HepG2 (cell line): ENCODE results near the gene P3R3URF. TPM values are rescaled to one million over a fixed set of nuclear protein-coding genes. Genes with fewer than 3 reads are reported as not detected.

ENCODE experiments used
- ATAC-seq: fragments of 200-7000 bp; cut with Tn5 transposase; 3 replicates; pipeline ENCODE4 v1.9.1; 2020; ENCODE audit warnings: mild to moderate bottlenecking, moderate library complexity
- BruUV-seq: library from RNA; stranded (reverse); fragments of 400-500 nt; replicated peaks from 2 replicates; lab custom pipeline; 2021; lab: Mats Ljungman, UMichigan
- CTCF ChIA-PET: fragments of 300-600 bp; formaldehyde crosslinking; extraction: SDS; loops from one replicate; lab custom pipeline; 2021; ENCODE audit warnings: low total read pairs, inconsistent platforms, low intra/inter-chr PET ratio; lab: Yijun Ruan, JAX
- POLR2A ChIA-PET: fragments of 350-600 bp; sonication (Branson Sonifier 250); formaldehyde crosslinking; loops from one replicate; lab custom pipeline; 2020; ENCODE audit warnings: antibody characterized with exemption, inconsistent platforms; lab: Yijun Ruan, JAX
- DNase-seq: peaks from one replicate; pipeline ENCODE4 v3.0.0-alpha.2; 2015; ENCODE audit warnings: low spot score
- FAIRE-seq: peaks from 3 replicates; lab custom pipeline; 2011; peaks lifted over from hg19 to GRCh38; lab: Jason Lieb, UNC
- H2AFZ ChIP-seq: one replicate; pipeline ENCODE4 v1.6.1; 2011; ENCODE audit warnings: low read length, inconsistent platforms
- H3K27ac ChIP-seq: fragments of 300-600 bp; 3 replicates; pipeline ENCODE4 v1.8.0; 2011; ENCODE audit warnings: mixed run types, mild to moderate bottlenecking, mixed read lengths, low read length, inconsistent platforms; ENCODE audit not compliant: insufficient read depth; ENCODE audit errors: extremely low read length
- H3K27me3 ChIP-seq, 2 experiments: fragments of 200-600 bp in 1 of 2; 2 replicates in 1 of 2; 3 replicates in 1 of 2; pipeline versions ENCODE4 v1.6.0 to v1.8.0; 2011; ENCODE audit warnings: low read length in 2 of 2, mild to moderate bottlenecking in 2 of 2, moderate library complexity in 2 of 2, inconsistent platforms in 1 of 2; ENCODE audit not compliant: insufficient read depth in 2 of 2, control insufficient read depth in 1 of 2
- H3K36me3 ChIP-seq, 2 experiments: fragments of 200-600 bp in 1 of 2; replicated peaks in 1 of 2; 2 replicates in 1 of 2; 3 replicates in 1 of 2; pipeline versions ENCODE4 v1.5.1 to v1.8.0; 2011; ENCODE audit warnings: low read length in 2 of 2, inconsistent platforms in 1 of 2; ENCODE audit not compliant: insufficient read depth in 2 of 2, control insufficient read depth in 1 of 2
- H3K4me1 ChIP-seq: 2 replicates; pipeline ENCODE4 v1.5.1; 2012; ENCODE audit warnings: low read length, inconsistent platforms; ENCODE audit not compliant: insufficient read depth
- H3K4me2 ChIP-seq: 2 replicates; pipeline ENCODE4 v1.6.0; 2011; ENCODE audit warnings: low read depth, low read length, inconsistent platforms
- H3K4me3 ChIP-seq, 3 experiments: fragments of 200-600 bp in 1 of 3; sonication (generic), shearing (Covaris generic) in 1 of 3; replicated peaks in 1 of 3; 2 replicates each; pipeline ENCODE4 v1.5.1; 2011 to 2016; ENCODE audit warnings: low read length in 3 of 3, inconsistent platforms in 2 of 3, low read depth in 2 of 3, mild to moderate bottlenecking in 2 of 3, control low read depth in 1 of 3, mixed read lengths in 1 of 3; ENCODE audit not compliant: insufficient read depth in 1 of 3
- H3K79me2 ChIP-seq: one replicate; pipeline ENCODE4 v1.6.1; 2011; ENCODE audit warnings: low read length, inconsistent platforms; ENCODE audit not compliant: insufficient read depth
- H3K9ac ChIP-seq: 2 replicates; pipeline ENCODE4 v1.6.0; 2011; ENCODE audit warnings: mild to moderate bottlenecking, low read depth, low read length, inconsistent platforms; ENCODE audit not compliant: insufficient read depth
- H3K9me3 ChIP-seq: 2 replicates; pipeline ENCODE4 v1.5.1; 2012; ENCODE audit warnings: mild to moderate bottlenecking, low read length
- H4K20me1 ChIP-seq: 2 replicates; pipeline ENCODE4 v1.6.0; 2011; ENCODE audit warnings: inconsistent platforms, mild to moderate bottlenecking, low read length, moderate library complexity; ENCODE audit not compliant: insufficient read depth
- CENPBD1 ChIP-seq: sonication (generic); formaldehyde crosslinking; IDR thresholded peaks from 2 replicates; pipeline ENCODE4 v1.8.0; 2022; ENCODE audit warnings: missing genetic modification reagents, low read depth, mild to moderate bottlenecking, borderline replicate concordance
- EP300 ChIP-seq, 3 experiments: sonication (generic) in 1 of 3; formaldehyde crosslinking in 1 of 3; IDR thresholded peaks; 2 replicates each; pipeline versions ENCODE4 v1.5.1 to v1.6.1; 2011 to 2020; ENCODE audit warnings: low read depth in 2 of 3, low read length in 2 of 3, borderline replicate concordance in 1 of 3, improper control_type of control experiment in 1 of 3, mild to moderate bottlenecking in 1 of 3, missing genetic modification reagents in 1 of 3, moderate library complexity in 1 of 3
- FOXK1 ChIP-seq: sonication (generic); formaldehyde crosslinking; IDR thresholded peaks from 2 replicates; pipeline ENCODE4 v1.4.0; 2020; ENCODE audit warnings: low read depth, missing genetic modification reagents, borderline replicate concordance
- HNRNPK ChIP-seq: fragments of 200-400 bp; formaldehyde crosslinking; IDR thresholded peaks from 2 replicates; pipeline ENCODE4 v1.6.1; 2018; ENCODE audit warnings: low read length, low read depth, moderate library complexity, mild to moderate bottlenecking; ENCODE audit not compliant: poor library complexity, severe bottlenecking
- LRRFIP1 ChIP-seq: sonication (generic); formaldehyde crosslinking; conservative IDR thresholded peaks from 2 replicates; pipeline ENCODE4 v1.4.0; 2020; ENCODE audit warnings: missing genetic modification reagents
- MNT ChIP-seq: fragments of 450-650 bp; IDR thresholded peaks from 2 replicates; pipeline ENCODE4 v1.6.1; 2016
- SIN3A ChIP-seq: IDR thresholded peaks from 2 replicates; pipeline ENCODE4 v1.6.1; 2011; ENCODE audit warnings: low read depth, mild to moderate bottlenecking, control low read depth, low read length, borderline replicate concordance
- U2AF1 ChIP-seq: fragments of 200-400 bp; formaldehyde crosslinking; optimal IDR thresholded peaks from 2 replicates; pipeline ENCODE3; 2017; ENCODE audit warnings: mild to moderate bottlenecking, low read depth, low read length
- ZMYM2 ChIP-seq: sonication (generic); formaldehyde crosslinking; IDR thresholded peaks from 2 replicates; pipeline ENCODE4 v1.8.0; 2022; ENCODE audit warnings: mild to moderate bottlenecking, missing genetic modification reagents
- ZNF205 ChIP-seq: IDR thresholded peaks from 2 replicates; pipeline ENCODE4 v1.6.1; 2018; ENCODE audit warnings: missing biosample characterization, missing genetic modification reagents
- ZNF333 ChIP-seq: sonication (generic); formaldehyde crosslinking; IDR thresholded peaks from 2 replicates; pipeline ENCODE4 v1.4.0; 2020; ENCODE audit warnings: mild to moderate bottlenecking, missing genetic modification reagents, borderline replicate concordance
- ZNF460 ChIP-seq: sonication (generic); formaldehyde crosslinking; IDR thresholded peaks from 2 replicates; pipeline ENCODE4 v1.5.1; 2020; ENCODE audit warnings: missing genetic modification reagents, mild to moderate bottlenecking, borderline replicate concordance
- ZNF552 ChIP-seq: sonication (generic); formaldehyde crosslinking; IDR thresholded peaks from 2 replicates; pipeline ENCODE4 v1.9.0; 2022; ENCODE audit warnings: missing genetic modification reagents, mild to moderate bottlenecking, borderline replicate concordance
- ZNF652 ChIP-seq: IDR thresholded peaks from 2 replicates; pipeline ENCODE4 v1.6.1; 2016; ENCODE audit warnings: low read depth, borderline replicate concordance
- ZNF710 ChIP-seq: sonication (generic); formaldehyde crosslinking; IDR thresholded peaks from 2 replicates; pipeline ENCODE4 v1.5.0; 2020; ENCODE audit warnings: mild to moderate bottlenecking, missing genetic modification reagents, borderline replicate concordance
- ZSCAN22 ChIP-seq: sonication (generic); formaldehyde crosslinking; IDR thresholded peaks from 2 replicates; pipeline ENCODE4 v1.4.0; 2020; ENCODE audit warnings: mild to moderate bottlenecking, missing genetic modification reagents
- WGBS: methylation state at CpG from one replicate; pipeline ENCODE4 v1.1.6; 2017; ENCODE audit warnings: low lambda C conversion rate; 5-methylcytosine and 5-hydroxymethylcytosine counted together
- in situ Hi-C: cut with HindIII; loops from 2 replicates; pipeline ENCODE4 v1.10.0; 2017; ENCODE audit warnings: low pct_unique_long_range_greater_than_20kb; ENCODE audit not compliant: extremely low pct_ligation_motif_present
- intact Hi-C: fragments of 100-400 bp; cut with micrococcal nuclease; formaldehyde crosslinking; loops from one replicate; pipeline ENCODE4 v1.10.0; 2022; ENCODE audit not compliant: unreplicated experiment
- polyA plus RNA-seq, 8 experiments: library from polyadenylated mRNA; depleted of rRNA in 3 of 8; stranded (reverse) in 7 of 8; unstranded in 1 of 8; fragments of >200 nt; fragmentation: Illumina TruSeq in 4 of 8; extraction: Trizol in 4 of 8; gene quantifications; 2 replicates each; pipeline versions ENCODE4 v1.2.1 to v1.2.3, GENCODE V29; 2011 to 2016; ENCODE audit warnings: low read depth in 4 of 8, missing spikeins in 1 of 8, mixed read lengths in 1 of 8; ENCODE audit not compliant: insufficient read depth in 1 of 8
- total RNA-seq, 5 experiments: library from RNA; depleted of rRNA; stranded (reverse); fragments of >200 nt; fragmentation: Illumina TruSeq; extraction: Trizol; gene quantifications; 2 replicates each; pipeline ENCODE4 v1.2.3, GENCODE V29; 2016; ENCODE audit warnings: low read depth in 1 of 5

The P3R3URF gene
- total and polyA plus RNA-seq, 2 of the 13 experiments (the other 11 are each of a cell fraction or from before 2014, with no cell fraction given), result not detected

GRCh38 chr1:46133781-46134350 is 42.4 kb downstream of the P3R3URF start (continued):
- TF ChIP-seq U2AF1 (no peak), FOXK1 (no peak), MNT (no peak), ZNF552 (CRISPR knock-in tag) (no peak), HNRNPK (no peak), CENPBD1 (CRISPR knock-in tag) (no peak), ZNF460 (CRISPR knock-in tag) (no peak), ZNF652 (no peak), SIN3A (no peak)

GRCh38 chr1:46133181-46133658 is 43.1 kb downstream of the P3R3URF start:
- FAIRE-seq (no peak), ATAC-seq (peak; percentile 71), DNase-seq (no peak)
- Histone ChIP-seq H3K36me3 (no peaks in the 10 kb centered on the region), H4K20me1 (no peaks in the 10 kb centered on the region), H3K27ac (peak overlapping the region; percentile 81), H3K4me2 (peak overlapping the region; percentile 87), H2AFZ (no peak overlapping the region), H3K27me3 (peaks cover 2 to 16% of the 10 kb centered on the region in 2 experiments; a peak in 3 of 5 replicates), H3K9me3 (no peaks in the 10 kb centered on the region), H3K4me1 (peaks cover 36% of the 10 kb centered on the region), H3K79me2 (peaks cover 4% of the 10 kb centered on the region), H3K4me3 (peak overlapping the region; percentile 38 to 74 (median 46); a peak in 5 of 6 replicates), H3K9ac (peak overlapping the region; percentile 54; the same call in 1 of the 2 replicates)
- ChIA-PET CTCF (no interaction called here), POLR2A (no interaction called here)
- BruUV-seq, result TSS peak; percentile 93
- intact Hi-C loops, result no loop called here
- 3% methylated on average over 19 of the region's 22 CpGs for WGBS
- in situ Hi-C loops, result no loop called here
- TF ChIP-seq ZNF710 (CRISPR knock-in tag) (peak; percentile 64; the same call in 1 of the 2 replicates), ZSCAN22 (CRISPR knock-in tag) (no peak), ZNF205 (CRISPR knock-in tag) (no peak), EP300 (IDR thresholded peaks at IDR 0.05; ENCODE audit: low read depth in 2 of 2, low read length in 2 of 2) (no peak; a peak in 1 of 4 replicates), EP300 (CRISPR knock-in tag; IDR thresholded peaks at IDR 0.05; ENCODE audit: borderline replicate concordance) (no peak), ZMYM2 (CRISPR knock-in tag) (no peak), ZNF333 (no peak), LRRFIP1 (CRISPR knock-in tag) (no peak)
